NCI-H2029 treated with DMSO at 0.1 percent for 48 hours (cell line): ENCODE data around the gene GBP1.
"Not testable (repeated sequence)": the region's sequence is repeated elsewhere in the genome, so short reads cannot be mapped to it uniquely, and the experiment has no call there.

Experiments
- DNase-seq: peaks from one replicate; lab custom pipeline; 2025; lab: John Stamatoyannopoulos, UW

Gene GBP1, protein sequence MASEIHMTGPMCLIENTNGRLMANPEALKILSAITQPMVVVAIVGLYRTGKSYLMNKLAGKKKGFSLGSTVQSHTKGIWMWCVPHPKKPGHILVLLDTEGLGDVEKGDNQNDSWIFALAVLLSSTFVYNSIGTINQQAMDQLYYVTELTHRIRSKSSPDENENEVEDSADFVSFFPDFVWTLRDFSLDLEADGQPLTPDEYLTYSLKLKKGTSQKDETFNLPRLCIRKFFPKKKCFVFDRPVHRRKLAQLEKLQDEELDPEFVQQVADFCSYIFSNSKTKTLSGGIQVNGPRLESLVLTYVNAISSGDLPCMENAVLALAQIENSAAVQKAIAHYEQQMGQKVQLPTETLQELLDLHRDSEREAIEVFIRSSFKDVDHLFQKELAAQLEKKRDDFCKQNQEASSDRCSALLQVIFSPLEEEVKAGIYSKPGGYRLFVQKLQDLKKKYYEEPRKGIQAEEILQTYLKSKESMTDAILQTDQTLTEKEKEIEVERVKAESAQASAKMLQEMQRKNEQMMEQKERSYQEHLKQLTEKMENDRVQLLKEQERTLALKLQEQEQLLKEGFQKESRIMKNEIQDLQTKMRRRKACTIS

DNA sequence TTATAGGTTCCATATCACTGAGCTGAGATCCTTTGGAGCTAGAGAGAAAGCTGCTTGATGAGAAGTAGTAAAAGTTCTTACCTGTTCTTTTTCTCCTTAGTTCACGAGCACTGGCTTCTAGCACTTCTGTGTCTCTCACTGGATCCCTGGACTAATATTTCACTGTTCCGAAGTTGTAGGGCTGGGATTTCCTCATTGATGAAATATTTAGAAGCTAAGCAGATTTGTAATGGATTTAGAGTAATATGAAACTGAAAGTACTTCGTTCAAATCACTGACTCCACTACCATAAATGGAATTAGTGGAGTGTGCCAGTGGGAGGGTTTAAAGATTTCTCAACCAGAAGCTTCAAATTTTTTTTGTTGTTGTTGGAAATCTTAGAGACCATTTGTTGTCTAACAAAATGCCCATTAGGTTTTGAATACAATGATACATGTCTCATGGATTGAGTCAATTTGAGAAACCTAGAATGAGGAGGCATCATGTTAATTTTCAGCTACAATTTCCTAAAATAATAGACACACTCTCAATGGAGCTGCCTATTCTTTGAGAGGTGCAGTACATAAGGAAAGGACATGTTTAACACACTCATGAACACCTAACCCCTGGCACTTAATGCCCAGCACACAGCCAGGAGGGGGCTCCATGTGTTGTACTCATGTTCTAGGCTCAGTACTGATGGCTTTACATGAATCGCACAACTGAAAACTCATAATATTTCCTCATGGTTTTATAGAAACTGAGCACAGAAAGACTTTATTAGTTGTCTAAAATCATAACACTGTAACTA is at the start of gene GBP1:
Gene GBP1 (minus strand): TSS at position 130 of the 790 bp plus-strand sequence. CDS start 1,974 bp downstream, outside the sequence.
- peak; percentile 59 for DNase-seq

DNA sequence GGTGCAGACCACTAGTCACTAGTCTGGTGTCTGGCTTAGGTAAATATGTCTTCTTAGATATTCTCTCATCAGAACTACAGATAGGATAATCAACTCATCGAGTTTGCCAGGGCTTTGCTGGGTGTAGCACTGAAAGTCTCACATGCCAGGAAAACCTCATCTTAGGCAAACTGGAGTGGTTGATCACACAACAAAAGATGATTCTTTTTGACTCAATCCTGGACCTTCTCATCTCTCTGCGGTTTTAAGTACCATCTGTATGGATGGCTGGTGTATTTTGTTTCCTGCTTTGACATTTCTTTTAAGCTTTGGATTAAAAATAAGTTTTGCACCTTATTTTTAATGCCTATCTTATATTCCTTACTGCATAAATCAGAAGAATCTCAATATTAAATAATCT is 49.7 kb upstream of the GBP1 start:
- DNase-seq: no peak

DNA sequence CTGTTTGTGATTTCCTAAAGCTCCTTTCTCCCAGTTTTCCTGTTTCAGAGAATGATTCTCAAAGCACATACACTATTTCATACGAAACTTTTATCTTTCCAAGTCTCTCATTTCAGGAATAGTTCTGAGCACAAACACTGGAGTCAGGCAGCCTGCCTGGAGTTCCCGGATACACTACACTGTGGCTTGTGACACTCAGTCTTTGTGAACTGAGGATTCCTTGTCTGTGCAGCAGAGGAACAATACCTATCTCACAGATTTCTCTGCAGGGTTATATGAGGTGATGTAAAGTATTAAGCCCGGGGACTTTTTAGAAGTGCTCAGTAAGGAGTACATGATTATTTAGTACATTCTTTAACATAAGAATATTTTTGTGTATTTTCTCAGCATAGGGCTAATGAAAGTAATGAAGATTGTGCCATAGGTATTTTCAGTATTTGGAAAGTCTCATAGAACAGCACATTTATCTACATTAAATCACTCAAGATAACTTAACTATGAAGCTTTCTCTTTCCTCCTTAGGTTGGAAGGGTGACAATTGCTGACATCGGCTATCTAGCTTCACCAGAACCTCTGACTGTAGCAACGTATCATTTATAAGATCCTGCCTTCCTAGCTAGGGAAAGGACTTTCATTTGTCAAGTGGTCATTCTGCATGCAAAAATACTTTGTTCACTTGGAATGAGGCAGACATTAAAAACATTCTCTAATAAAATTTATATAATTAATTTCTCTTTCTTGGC is 48.0 kb upstream of the GBP1 start:
- DNase-seq: no peak

DNA sequence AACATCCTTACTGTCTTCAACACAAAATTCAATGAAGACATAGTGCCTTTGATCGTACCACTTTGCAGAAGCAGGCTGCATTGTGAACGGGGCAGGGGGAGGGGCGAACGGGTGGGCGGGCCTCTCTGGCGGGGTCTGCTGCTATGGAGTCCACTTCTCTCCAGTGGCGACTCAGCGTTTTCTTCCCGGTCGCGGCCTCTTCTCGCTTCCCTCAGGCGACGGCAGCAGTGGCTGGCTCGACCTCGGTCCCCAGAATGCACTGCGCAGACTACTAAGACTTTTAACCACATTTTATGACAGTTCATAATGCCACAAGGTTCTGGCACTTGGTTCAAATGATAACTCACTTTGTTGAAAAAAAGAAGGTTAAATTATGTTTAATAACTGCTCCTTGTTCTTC is 39.7 kb upstream of the GBP1 start:
- no peak for DNase-seq

DNA sequence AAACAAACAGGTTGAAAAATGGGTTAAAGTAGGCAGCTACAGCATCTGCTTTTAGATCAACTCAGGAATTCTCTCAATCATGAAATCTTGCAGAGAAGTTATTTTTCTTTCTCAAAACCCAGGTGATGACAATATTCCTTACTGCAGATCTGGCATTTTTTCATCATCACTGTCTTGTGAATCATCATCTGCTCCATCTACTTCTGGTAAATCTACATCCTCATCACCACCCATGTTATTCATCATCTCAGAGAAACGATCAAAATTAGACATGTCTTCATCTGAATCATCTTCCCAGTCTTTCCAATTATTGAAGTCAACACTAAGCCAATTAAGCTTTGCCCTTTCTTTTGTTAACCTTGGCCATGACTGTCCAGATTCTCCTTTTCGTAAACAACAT is 39.1 kb upstream of the GBP1 start:
- no peak for DNase-seq

DNA sequence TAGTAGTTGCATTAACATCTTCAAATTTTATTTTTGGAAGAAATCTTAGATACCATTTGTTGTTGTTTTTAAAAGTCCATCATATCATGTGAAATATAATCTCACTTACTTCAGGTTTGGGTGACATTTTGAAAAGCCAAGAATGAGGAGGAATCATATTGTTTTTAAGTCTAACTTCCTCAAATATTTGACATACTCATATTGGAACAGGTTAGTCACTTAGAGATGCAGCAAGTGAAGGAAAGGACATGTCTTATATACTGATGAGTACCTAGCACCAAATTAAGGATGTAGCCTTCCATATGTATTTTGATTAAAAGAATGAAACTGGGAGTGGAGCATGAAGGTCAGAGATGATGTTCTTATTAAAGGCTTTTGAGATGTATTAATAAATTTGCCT is 37.0 kb upstream of the GBP1 start:
- DNase-seq: no peak

DNA sequence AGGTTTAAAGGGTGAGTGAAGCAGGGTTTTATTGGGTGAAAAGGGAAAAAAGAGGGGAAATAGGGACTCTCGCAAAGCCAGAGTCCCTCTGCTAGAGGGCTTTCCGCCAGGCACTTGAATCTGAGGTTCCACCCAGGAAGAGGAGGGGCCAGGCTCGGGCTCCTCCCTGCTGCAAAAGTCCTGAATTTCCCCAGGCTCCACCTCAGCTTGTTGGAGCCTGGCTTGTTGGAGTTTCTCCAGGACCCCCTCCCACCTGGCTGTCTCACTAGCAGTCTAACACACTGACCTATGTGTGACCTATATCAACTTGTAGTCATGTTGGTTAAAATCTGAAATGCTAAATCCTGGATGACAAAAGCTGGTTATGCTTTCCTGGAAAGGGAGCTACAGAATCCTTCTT is 35.4 kb upstream of the GBP1 start:
- DNase-seq: no peak

DNA sequence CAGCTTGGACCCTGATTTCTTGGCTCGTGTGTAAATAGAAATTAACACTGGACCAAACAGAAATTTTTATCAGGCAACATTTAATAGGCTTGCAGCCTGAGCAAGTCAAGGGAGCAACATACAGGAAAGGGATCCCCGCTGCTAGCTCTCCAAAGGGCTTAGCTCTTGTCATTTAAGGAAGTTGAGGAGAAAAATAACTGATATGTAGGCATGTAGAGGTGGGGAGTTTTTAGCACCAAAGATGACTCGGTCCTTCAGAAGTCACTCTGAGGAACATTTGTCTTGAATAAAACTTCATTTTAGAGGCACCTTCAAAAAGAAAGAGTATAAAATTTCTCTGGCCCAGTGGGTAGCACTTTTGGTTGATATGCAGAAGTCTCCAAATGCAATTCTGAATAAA is 33.8 kb upstream of the GBP1 start:
- DNase-seq: no peak

DNA sequence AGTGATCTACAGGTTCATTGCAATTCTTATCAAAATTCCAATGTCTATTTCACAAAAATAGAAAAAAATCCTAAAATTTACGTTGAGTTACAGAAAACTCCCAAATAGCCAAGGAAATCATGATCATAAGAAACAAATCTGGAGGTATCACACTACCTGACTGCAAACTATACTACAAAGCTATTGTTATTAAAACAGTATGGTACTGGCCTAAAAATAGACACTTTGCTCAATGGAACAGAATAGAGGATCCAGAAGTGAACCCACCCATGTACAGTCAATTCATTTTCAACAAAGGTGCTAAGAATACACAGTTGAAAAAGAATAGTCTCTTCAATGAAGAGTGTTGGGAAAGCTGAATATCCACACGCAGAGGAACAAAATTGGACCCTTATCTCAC is 30.7 kb upstream of the GBP1 start:
- no peak for DNase-seq

DNA sequence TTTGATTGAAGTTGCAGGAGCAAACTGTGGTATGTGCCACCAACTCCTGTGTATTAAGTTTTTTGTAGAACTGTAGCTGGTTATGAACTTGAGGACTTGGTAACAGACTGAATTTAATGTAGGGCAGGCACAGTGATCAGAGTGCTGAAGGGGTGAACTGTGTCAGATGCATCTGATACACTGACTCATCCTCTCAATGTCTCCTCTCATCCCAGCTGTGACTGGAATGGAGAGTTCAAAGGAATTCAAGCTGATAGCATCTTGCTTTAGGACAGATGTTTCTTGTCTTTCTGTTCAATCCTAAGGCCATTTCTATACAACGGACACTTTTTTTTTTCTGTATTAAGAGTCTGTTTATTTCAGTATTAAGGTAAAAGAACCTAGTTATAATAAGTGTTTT is 25.0 kb upstream of the GBP1 start:
- DNase-seq: no peak

DNA sequence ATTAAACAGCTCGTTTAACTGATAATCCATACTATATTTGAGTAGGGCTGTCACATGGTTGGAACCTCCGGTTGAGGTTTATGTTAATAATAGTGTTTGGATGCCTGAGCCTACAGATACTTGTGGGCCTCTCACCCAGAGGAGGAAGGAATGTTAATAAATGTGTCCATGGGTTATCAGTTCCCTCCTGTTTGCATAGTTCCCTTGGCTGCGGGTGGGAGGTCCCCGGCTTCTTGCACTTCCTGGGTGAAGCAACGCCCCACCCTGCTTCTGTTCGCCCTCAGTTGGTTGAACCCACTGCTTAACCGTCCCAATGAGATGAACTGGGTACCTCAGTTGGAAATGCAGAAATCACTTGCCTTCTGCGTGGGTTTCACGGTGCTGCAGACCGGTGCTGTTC is 23.6 kb upstream of the GBP1 start:
- DNase-seq: no peak

DNA sequence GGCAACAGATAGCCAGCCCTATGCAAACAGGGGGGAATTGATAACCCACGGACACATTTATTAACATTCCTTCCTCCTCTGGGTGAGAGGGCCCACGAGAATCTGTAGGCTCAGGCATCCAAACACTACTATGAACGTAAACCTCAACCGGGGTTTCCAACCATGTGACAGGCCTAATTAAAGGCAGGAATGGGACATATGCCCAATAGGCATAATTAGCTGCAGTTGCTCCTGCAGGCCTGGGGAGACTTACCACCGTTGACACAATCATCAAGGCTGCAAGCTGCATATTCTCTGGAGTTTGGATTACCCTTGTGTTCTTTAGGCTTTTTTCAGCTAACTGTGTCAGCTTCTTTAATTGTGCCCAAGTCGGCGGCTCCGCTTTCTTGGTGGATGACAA is 22.2 kb upstream of the GBP1 start:
- no peak for DNase-seq

DNA sequence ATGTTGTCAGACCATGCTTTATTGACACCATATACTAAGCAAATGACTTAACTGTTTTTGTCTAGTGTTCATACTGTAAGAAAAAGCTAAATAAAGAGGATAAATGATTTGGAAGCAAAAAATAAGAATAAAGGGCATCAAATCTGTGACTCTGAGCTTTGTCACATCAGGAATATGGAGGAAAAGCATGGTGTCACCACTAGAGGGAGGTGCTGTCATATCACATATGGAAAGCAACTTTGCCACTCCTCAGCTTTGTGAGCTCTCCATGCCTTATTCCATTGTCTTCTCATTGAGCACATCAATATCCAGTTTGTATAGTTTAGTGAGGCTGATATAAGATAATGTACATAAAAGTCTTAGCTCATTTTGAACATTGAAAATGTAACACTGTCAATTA is 20.8 kb upstream of the GBP1 start:
- peak; percentile 30 for DNase-seq

DNA sequence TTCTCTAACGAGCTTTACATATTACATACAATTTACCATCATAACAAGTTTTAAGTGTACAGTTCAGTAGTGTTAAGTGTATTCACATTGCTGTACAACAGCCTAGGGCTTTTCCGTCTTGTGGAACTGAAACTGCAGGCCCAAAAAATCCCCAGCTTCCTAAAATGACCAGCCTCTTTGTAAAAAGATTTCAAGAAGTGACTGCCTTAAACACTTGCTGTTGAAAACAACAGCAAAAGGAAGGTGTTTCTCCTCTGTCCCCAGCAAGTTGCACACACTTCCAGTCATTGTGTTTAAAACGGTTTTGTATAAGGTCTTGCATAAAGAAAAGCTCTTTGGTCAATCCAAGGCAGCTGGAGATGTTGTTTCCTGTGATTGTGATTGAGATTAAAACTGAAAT is 16.0 kb upstream of the GBP1 start:
- no peak for DNase-seq

DNA sequence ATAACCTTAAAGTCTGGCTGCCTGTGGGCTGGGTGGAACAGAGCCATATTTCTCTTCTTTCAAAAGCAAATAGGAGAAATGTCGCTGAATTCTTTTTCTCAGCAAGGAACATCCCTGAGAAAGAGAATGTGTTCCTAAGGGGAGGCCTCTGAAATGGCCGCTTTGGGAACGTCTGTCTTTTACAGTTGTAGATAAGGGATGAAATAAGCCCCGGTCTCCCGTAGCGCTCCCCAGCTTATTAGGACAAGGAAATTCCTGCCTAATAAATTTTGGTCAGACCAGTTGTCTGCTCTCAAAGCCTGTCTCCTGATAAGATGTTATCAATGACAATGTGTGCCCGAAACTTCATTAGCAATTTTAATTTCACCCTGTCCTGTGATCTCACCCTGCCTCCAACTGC is 15.1 kb upstream of the GBP1 start:
- DNase-seq: not testable (repeated sequence)

DNA sequence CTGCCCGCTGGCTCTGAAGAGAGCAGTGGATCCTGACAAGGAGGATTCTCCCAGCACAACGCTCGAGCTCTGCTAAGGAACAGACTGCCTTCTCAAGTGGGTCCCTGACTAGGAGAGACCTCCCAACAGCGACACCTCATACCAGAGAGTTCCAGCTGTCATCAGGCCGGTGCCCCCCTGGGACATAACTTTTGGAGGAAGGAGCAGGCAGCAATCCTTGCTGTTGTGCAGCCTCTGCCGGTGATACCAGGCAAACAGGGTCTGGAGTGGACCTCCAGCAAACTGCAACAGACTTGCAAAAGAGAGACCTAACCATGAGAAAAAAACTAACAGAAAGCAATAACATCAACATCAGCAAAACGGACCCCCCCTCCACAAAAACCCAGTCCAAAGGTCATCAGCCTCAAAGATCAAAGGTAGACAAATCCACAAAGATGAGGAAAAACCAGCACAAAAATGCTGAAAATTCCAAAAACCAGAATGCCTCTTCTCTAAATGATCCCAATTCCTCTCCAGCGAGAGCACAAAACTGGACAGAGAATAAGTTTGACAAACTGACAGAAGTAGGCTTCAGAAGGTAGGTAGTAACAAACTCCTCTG is 7.6 kb upstream of the GBP1 start:
- DNase-seq: not testable (repeated sequence)

DNA sequence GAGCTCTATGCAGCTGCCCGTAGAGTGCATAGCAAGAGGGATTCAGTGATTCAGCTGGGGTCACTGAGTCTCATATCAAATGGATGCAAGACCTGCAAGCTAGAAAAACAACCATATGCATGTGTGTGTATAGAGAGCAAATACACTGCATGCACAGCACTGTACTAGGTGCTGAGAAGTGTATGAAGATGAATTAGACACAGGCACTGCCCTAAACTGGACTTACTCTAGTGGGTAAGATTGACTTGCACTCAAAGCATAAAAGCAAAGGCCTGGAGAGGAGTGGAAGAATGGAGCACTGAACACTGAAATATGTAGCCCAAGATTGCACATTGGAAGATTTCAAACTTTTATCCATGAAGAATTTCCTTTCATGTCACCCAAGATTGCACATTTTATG is 5.5 kb upstream of the GBP1 start:
- no peak for DNase-seq

DNA sequence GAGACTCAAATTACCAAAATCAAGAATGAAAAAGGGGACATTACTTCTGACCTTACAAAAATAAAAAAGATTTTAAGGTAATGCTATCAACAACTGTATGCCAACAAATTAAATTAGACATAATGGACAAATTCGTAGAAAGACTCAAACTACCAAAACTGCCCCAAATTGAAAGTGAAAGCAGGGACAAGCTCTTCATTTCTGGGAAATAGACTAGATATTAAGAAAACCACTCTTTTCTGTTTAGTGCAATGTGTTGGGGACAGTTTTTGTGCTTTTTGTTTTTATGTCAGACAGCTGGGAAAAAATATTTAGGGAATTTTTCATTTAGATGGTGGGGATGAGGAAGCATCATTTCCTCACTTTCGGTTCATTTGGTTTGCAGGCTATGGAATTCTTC is 4.9 kb upstream of the GBP1 start:
- DNase-seq: no peak

DNA sequence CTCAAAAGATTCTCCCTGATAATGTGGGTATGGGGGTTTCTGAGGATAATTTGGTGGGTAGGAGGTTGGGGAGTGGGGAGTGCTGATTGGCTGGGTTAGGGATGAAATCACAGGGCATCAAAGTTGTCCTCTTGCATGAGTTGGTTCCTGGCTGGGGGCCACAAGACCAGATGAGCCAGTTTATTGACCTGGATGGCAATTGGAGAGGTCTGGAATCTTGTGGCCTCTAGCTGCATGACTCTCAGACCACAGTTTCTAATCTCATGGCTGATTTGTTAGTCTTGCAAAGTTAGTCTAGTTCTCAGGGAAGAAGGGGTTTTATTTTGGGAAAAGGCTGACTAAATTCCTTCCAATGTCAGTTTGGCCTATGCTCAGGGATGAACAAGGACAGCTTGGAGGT is 3.3 kb upstream of the GBP1 start:
- no peak for DNase-seq

DNA sequence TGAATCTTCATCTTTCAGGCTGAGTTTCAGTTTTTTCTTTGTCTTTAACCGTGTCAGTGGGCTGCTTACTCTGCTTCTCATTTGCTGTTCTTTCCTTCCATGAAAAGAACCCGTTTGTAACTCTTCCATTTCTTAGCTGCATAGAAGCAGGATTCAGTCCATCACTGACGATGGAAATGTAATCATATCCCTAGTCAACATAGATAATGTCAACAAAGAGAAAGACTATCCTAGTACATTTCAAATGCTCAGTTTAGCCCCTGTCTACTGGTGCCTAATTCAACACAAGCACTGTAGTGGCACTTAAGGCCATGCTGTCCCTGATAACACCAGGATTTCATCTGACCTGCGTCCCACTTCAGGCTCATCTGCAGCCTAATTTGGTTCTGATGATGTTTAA is 376 bp downstream of the GBP1 start:
- peak; percentile 53 for DNase-seq

DNA sequence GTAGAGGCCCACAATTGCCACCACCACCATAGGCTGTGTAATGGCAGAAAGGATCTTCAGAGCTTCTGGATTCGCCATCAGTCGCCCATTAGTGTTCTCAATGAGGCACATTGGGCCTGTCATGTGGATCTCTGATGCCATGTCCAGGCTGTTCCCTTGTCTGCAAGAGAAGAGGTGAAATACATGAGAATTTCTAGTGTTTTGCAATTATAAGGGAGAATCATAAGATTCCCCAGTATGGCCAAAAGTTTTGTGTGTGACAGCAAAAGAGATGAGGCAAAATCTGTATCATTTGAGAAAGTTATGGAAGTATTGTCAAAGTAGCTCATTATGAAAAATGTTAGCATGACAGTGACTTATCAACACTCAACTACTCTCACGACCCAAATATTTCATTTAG is 1.9 kb downstream of the GBP1 start:
- no peak for DNase-seq

DNA sequence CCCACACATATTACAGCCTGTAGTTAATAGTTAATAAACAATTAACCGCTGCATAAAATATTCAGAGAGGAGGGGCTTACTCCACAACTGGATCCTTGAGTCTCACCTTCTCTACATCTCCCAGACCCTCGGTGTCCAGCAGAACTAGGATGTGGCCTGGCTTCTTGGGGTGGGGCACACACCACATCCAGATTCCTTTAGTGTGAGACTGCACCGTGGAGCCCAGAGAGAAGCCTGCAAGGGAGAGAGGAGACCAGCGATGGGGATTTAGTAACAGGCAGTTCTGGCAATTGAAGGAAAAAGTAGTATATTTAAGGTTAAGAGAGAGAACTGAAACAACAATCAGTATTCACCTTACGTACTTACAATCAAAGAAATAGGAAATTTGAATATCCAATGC is 4.9 kb downstream of the GBP1 start:
- no peak for DNase-seq
